Measurements from ENCODE around the gene PAIP2.

The PAIP2 gene

GRCh38 chr5:139379626-139380449 lies 38.2 kb downstream of the PAIP2 start:
- TF ChIP-seq TAF1 (IDR thresholded peaks at IDR 0.05; ENCODE audit: borderline replicate concordance, insufficient read depth, low read length) (no peak), REST (IDR thresholded peaks at IDR 0.05; ENCODE audit: insufficient read depth in 1 of 2, low read depth in 2 of 2, low read length in 2 of 2) (no peak), POLR2AphosphoS5 (IDR thresholded peaks at IDR 0.05; ENCODE audit: low read depth, low read length) (no peak), FOXP2 (optimal IDR thresholded peaks at IDR 0.05; ENCODE audit: borderline replicate concordance, extremely low read depth, extremely low read length, insufficient read depth) (no peak), SIN3A (IDR thresholded peaks at IDR 0.05; ENCODE audit: borderline replicate concordance, insufficient read depth, low read length) (no peak)

- no peak for TF ChIP-seq FOXP2 (optimal IDR thresholded peaks at IDR 0.05; ENCODE audit: borderline replicate concordance, extremely low read depth, extremely low read length, insufficient read depth)
- TF ChIP-seq SIN3A (IDR thresholded peaks at IDR 0.05; ENCODE audit: borderline replicate concordance, insufficient read depth, low read length): no peak
- TF ChIP-seq TAF1 (IDR thresholded peaks at IDR 0.05; ENCODE audit: borderline replicate concordance, insufficient read depth, low read length): no peak
- TF ChIP-seq POLR2AphosphoS5 (IDR thresholded peaks at IDR 0.05; ENCODE audit: low read depth, low read length): no peak
- TF ChIP-seq REST (IDR thresholded peaks at IDR 0.05; ENCODE audit: insufficient read depth in 1 of 2, low read depth in 2 of 2, low read length in 2 of 2): no peak
These were observed 40.4 kb downstream of the PAIP2 start for GRCh38 chr5:139381837-139382761.

- no peak for TF ChIP-seq SIN3A (IDR thresholded peaks at IDR 0.05; ENCODE audit: borderline replicate concordance, insufficient read depth, low read length)
- no peak for TF ChIP-seq TAF1 (IDR thresholded peaks at IDR 0.05; ENCODE audit: borderline replicate concordance, insufficient read depth, low read length)
- no peak for TF ChIP-seq FOXP2 (optimal IDR thresholded peaks at IDR 0.05; ENCODE audit: borderline replicate concordance, extremely low read depth, extremely low read length, insufficient read depth)
- TF ChIP-seq REST (IDR thresholded peaks at IDR 0.05; ENCODE audit: insufficient read depth in 1 of 2, low read depth in 2 of 2, low read length in 2 of 2): no peak
- TF ChIP-seq POLR2AphosphoS5 (IDR thresholded peaks at IDR 0.05; ENCODE audit: low read depth, low read length): no peak
These were observed 41.2 kb downstream of the PAIP2 start for GRCh38 chr5:139382807-139383206.

GRCh38 chr5:139383275-139383992 lies 41.8 kb downstream of the PAIP2 start, which contains the start of gene SLC23A1:
SLC23A1 (minus strand) TSS chr5:139383297; CDS start chr5:139383253, 44 bp downstream.
- TF ChIP-seq POLR2AphosphoS5 (IDR thresholded peaks at IDR 0.05; ENCODE audit: low read depth, low read length) (no peak), REST (IDR thresholded peaks at IDR 0.05; ENCODE audit: insufficient read depth in 1 of 2, low read depth in 2 of 2, low read length in 2 of 2) (no peak), FOXP2 (optimal IDR thresholded peaks at IDR 0.05; ENCODE audit: borderline replicate concordance, extremely low read depth, extremely low read length, insufficient read depth) (no peak), TAF1 (IDR thresholded peaks at IDR 0.05; ENCODE audit: borderline replicate concordance, insufficient read depth, low read length) (no peak), SIN3A (IDR thresholded peaks at IDR 0.05; ENCODE audit: borderline replicate concordance, insufficient read depth, low read length) (no peak)
